GM19328 (cell line): Measurements from ENCODE around the gene FCSK.
"Not testable (repeated sequence)": the region's sequence is repeated elsewhere in the genome, so short reads cannot be mapped to it uniquely, and the experiment has no call there.

Source experiments
- ATAC-seq: cut with Tn5 transposase; IDR thresholded peaks from one replicate; pipeline ENCODE4 v1.9.1; 2021; ENCODE audit warnings: mild to moderate bottlenecking, moderate library complexity; ENCODE audit not compliant: unreplicated experiment

FCSK gene

GRCh38 chr16:70522216-70523075, 68.1 kb downstream of the FCSK start:
- ATAC-seq = no peak

- no peak for ATAC-seq
These were observed 68.8 kb downstream of the FCSK start, which contains the start of gene COG4 for GRCh38 chr16:70523076-70523742. COG4 (minus strand) TSS chr16:70523554; CDS start chr16:70523543, 11 bp downstream.

- no peak for ATAC-seq
These were observed 69.5 kb downstream of the FCSK start, which contains the start of gene SF3B3 for GRCh38 chr16:70523743-70524398. SF3B3 (plus strand) TSS chr16:70523816; CDS start chr16:70526657, 2,841 bp downstream.

GRCh38 chr16:70524399-70524825, 70.0 kb downstream of the FCSK start:
- ATAC-seq = not testable (repeated sequence)

GRCh38 chr16:70526403-70526802, 72.0 kb downstream of the FCSK start:
- ATAC-seq = no peak

- ATAC-seq = no peak
These were observed 73.1 kb downstream of the FCSK start for GRCh38 chr16:70527315-70527996.

GRCh38 chr16:70529051-70529777, 74.8 kb downstream of the FCSK start:
- ATAC-seq = no peak
